ENCODE measurements around the gene MXD1.
A peak's percentile ranks its signal among the peaks of the same experiment; 100 is the strongest.

MXD1 gene

GRCh38 chr2:69983392-69983966 is 68.6 kb downstream of the MXD1 start:
- no peak for DNase-seq

GRCh38 chr2:69985216-69985615 is 70.3 kb downstream of the MXD1 start:
- DNase-seq = peak; percentile 45

GRCh38 chr2:69985688-69986087 is 70.8 kb downstream of the MXD1 start:
- peak; percentile 96 for DNase-seq

GRCh38 chr2:69986691-69987090 is 71.8 kb downstream of the MXD1 start:
- no peak for DNase-seq

- DNase-seq = peak; percentile 27
These were observed 73.3 kb downstream of the MXD1 start for GRCh38 chr2:69988086-69988635.

DNA sequence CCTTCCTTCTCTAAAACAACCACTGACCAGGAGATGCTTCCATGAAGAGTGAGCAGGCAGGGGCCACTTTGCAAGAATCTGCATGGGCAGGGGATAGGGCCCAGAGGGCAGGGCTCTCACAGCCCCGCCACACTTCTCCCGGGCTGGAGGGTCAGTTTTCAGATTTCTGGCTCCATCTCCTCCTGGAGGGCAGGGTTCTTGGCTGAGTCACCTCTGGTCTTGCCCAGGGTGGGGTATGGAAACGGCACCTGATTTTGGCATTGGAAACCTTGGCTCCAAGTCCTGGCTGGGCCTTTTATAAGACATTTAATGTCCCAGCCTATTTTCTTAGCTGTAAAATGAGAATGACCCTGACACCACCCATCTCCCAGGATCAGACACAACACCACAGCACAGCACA is 74.1 kb downstream of the MXD1 start:
- no peak for DNase-seq

- DNase-seq = no peak
These were observed 74.7 kb downstream of the MXD1 start for GRCh38 chr2:69989441-69990105.

All from suppressor macrophage treated with lipopolysaccharide for 4 hours (primary cell).